ENCODE results near the gene DACH1. TPM values are rescaled to one million over a fixed set of nuclear protein-coding genes. Genes with fewer than 3 reads are reported as not detected.

Gene DACH1
- total and polyA plus RNA-seq, 9 of the 15 experiments (the other 6 are each of a cell fraction or from before 2014, with no cell fraction given): 0.04 to 0.07 (median 0.04) TPM; not detected in 2

- WGBS (ENCODE audit: insufficient coverage, low coverage, missing lambda C conversion rate): 0% methylated on average over 3 of the region's 3 CpGs
- H3K79me2 ChIP-seq (ENCODE audit: control insufficient read depth, insufficient read depth, low read length): no peaks in the 10 kb centered on the region
- H2AFZ ChIP-seq (ENCODE audit: low read depth, low read length): no peak overlapping the region
- TF ChIP-seq KDM5B (IDR thresholded peaks at IDR 0.05; ENCODE audit: insufficient replicate concordance, low read depth, low read length): no peak
- no peak for TF ChIP-seq PATZ1 (CRISPR knock-in tag; IDR thresholded peaks at IDR 0.05; ENCODE audit: borderline replicate concordance)
- no peak for TF ChIP-seq ESRRB (CRISPR knock-in tag; IDR thresholded peaks at IDR 0.05; ENCODE audit: borderline replicate concordance)
- TF ChIP-seq, protein P1, sequence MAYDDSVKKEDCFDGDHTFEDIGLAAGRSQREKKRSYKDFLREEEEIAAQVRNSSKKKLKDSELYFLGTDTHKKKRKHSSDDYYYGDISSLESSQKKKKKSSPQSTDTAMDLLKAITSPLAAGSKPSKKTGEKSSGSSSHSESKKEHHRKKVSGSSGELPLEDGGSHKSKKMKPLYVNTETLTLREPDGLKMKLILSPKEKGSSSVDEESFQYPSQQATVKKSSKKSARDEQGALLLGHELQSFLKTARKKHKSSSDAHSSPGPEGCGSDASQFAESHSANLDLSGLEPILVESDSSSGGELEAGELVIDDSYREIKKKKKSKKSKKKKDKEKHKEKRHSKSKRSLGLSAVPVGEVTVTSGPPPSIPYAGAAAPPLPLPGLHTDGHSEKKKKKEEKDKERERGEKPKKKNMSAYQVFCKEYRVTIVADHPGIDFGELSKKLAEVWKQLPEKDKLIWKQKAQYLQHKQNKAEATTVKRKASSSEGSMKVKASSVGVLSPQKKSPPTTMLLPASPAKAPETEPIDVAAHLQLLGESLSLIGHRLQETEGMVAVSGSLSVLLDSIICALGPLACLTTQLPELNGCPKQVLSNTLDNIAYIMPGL (CRISPR knock-in tag; IDR thresholded peaks at IDR 0.05): no peak
- no peak for TF ChIP-seq RB1 (IDR thresholded peaks at IDR 0.05; ENCODE audit: low read depth)
- no peak for TF ChIP-seq ZBTB12 (CRISPR knock-in tag; IDR thresholded peaks at IDR 0.05)
- TF ChIP-seq MAZ (CRISPR knock-in tag; conservative IDR thresholded peaks at IDR 0.05 in 1 of 2, IDR thresholded peaks at IDR 0.05 in 1 of 2): no peak
- no peak for TF ChIP-seq HIVEP1 (CRISPR knock-in tag; IDR thresholded peaks at IDR 0.05)
- no peak for TF ChIP-seq ZNF12 (CRISPR knock-in tag; IDR thresholded peaks at IDR 0.05)
- TF ChIP-seq ZNF707 (CRISPR knock-in tag; conservative IDR thresholded peaks at IDR 0.05): no peak
- TF ChIP-seq ZEB2 (IDR thresholded peaks at IDR 0.05): no peak
- no peak for TF ChIP-seq ZC3H4 (CRISPR knock-in tag; IDR thresholded peaks at IDR 0.05; ENCODE audit: borderline replicate concordance)
- TF ChIP-seq HOMEZ (CRISPR knock-in tag; IDR thresholded peaks at IDR 0.05): no peak
- no peak for TF ChIP-seq ZKSCAN3 (CRISPR knock-in tag; IDR thresholded peaks at IDR 0.05)
- no peak for TF ChIP-seq HDAC8 (tag; IDR thresholded peaks at IDR 0.05)
Observed at GRCh38 chr13:71460211-71460610, 406.8 kb downstream of the DACH1 start.

More at GRCh38 chr13:71460211-71460610, 406.8 kb downstream of the DACH1 start:
- intact Hi-C loops (cut with micrococcal nuclease) (no loop called here), in situ Hi-C loops (cut with MboI) (no loop called here)
- FAIRE-seq (no peak), ATAC-seq (no peak), DNase-seq (ENCODE audit: extremely low read depth in 1 of 4, low spot score in 3 of 4) (no peak)
- POLR2A ChIA-PET: no interaction called here
- Histone ChIP-seq H3K27me3 (ENCODE audit: control insufficient read depth in 2 of 2, insufficient read depth in 2 of 2, low read length in 2 of 2) (no peaks in the 10 kb centered on the region), H3K4me3 (no peak overlapping the region), H3K4me2 (ENCODE audit: insufficient read depth, low read length) (no peak overlapping the region), H4K20me1 (replicated peaks; ENCODE audit: control insufficient read depth, insufficient read depth, low read length) (no peaks in the 10 kb centered on the region), H3K9ac (ENCODE audit: insufficient read depth in 1 of 2, low read depth in 2 of 2, low read length in 2 of 2) (no peak overlapping the region), H3K9me1 (ENCODE audit: control insufficient read depth, insufficient read depth, low read length) (no peaks in the 10 kb centered on the region), H3K4me1 (replicated peaks in 1 of 2; ENCODE audit: control insufficient read depth in 2 of 2, insufficient read depth in 2 of 2, low read length in 2 of 2) (no peaks in the 10 kb centered on the region), H3K9me3 (replicated peaks; ENCODE audit: control insufficient read depth, insufficient read depth, low read depth, low read length) (no peaks in the 10 kb centered on the region), H3K27ac (ENCODE audit: extremely low read depth, low read depth, low read length) (no peak overlapping the region), H3K36me3 (ENCODE audit: control insufficient read depth, insufficient read depth, low read length) (no peaks in the 10 kb centered on the region)
- CTCF ChIA-PET (ENCODE audit: low intra/inter-chr PET ratio): no interaction called here
- BruUV-seq (replicated peaks): no TSS peak

Measured in K562 (cell line).